Liver (tissue), 9 donors: ENCODE results near the gene THBS3. TPM values are rescaled to one million over a fixed set of nuclear protein-coding genes. Genes with fewer than 3 reads are reported as not detected.

Experiments used
- DNase-seq: peaks from one replicate; pipeline ENCODE4 v3.0.0-alpha.2; 2017; ENCODE audit warnings: low spot score
- H3K27ac ChIP-seq, 2 donors: one replicate each; pipeline ENCODE4 v1.7.0; 2013; ENCODE audit warnings: inconsistent platforms in 2 of 2, low read length in 2 of 2, control low read depth in 1 of 2, low read depth in 1 of 2, mild to moderate bottlenecking in 1 of 2
- H3K27me3 ChIP-seq, 4 donors: one replicate each; pipeline versions ENCODE4 v1.6.1 to v1.7.0; 2013; ENCODE audit warnings: low read length in 3 of 4, inconsistent platforms in 1 of 4, mild to moderate bottlenecking in 1 of 4, moderate library complexity in 1 of 4; ENCODE audit not compliant: control insufficient read depth in 4 of 4, insufficient read depth in 4 of 4
- H3K36me3 ChIP-seq, 4 donors: one replicate each; pipeline versions ENCODE4 v1.6.1 to v1.7.0; 2013; ENCODE audit warnings: low read length in 3 of 4, mild to moderate bottlenecking in 3 of 4, low read depth in 1 of 4, moderate library complexity in 1 of 4; ENCODE audit not compliant: control insufficient read depth in 4 of 4, insufficient read depth in 3 of 4
- H3K4me1 ChIP-seq, 4 donors: one replicate each; pipeline versions ENCODE4 v1.6.1 to v1.7.0; 2013; ENCODE audit warnings: low read length in 3 of 4, mild to moderate bottlenecking in 3 of 4, moderate library complexity in 1 of 4; ENCODE audit not compliant: control insufficient read depth in 4 of 4, insufficient read depth in 4 of 4
- H3K4me3 ChIP-seq, 3 donors: one replicate each; pipeline versions ENCODE4 v1.6.1 to v1.7.0; 2013; ENCODE audit warnings: low read length in 3 of 3, control low read depth in 1 of 3, low read depth in 1 of 3, mild to moderate bottlenecking in 1 of 3
- H3K9ac ChIP-seq, 2 donors: one replicate each; pipeline ENCODE4 v1.7.0; 2013; ENCODE audit warnings: low read length in 2 of 2, mild to moderate bottlenecking in 2 of 2, moderate library complexity in 2 of 2, control low read depth in 1 of 2, low read depth in 1 of 2
- H3K9me3 ChIP-seq, 4 donors: one replicate each; pipeline versions ENCODE4 v1.6.1 to v1.7.0; 2013; ENCODE audit warnings: low read length in 3 of 4; ENCODE audit not compliant: control insufficient read depth in 4 of 4
- CTCF ChIP-seq: fragments of 150-350 bp; IDR thresholded peaks from 2 replicates; pipeline ENCODE4 v1.5.1; 2017; ENCODE audit warnings: improper control_type of control experiment, low read depth, low read length; ENCODE audit not compliant: missing input control
- EGR1 ChIP-seq, 2 donors: IDR thresholded peaks; 2 replicates each; pipeline ENCODE4 v1.6.1; 2016 to 2018; ENCODE audit warnings: antibody characterized with exemption in 2 of 2, low read depth in 2 of 2
- FOXA1 ChIP-seq: IDR thresholded peaks from 2 replicates; pipeline ENCODE4 v1.6.1; 2016; ENCODE audit warnings: antibody characterized with exemption
- FOXA2 ChIP-seq: IDR thresholded peaks from 2 replicates; pipeline ENCODE4 v1.6.1; 2016; ENCODE audit warnings: antibody characterized with exemption
- GABPA ChIP-seq, 2 donors: IDR thresholded peaks in 1 of 2; conservative IDR thresholded peaks in 1 of 2; 2 replicates each; pipeline ENCODE4 v1.6.1; 2016; ENCODE audit warnings: antibody characterized with exemption in 2 of 2, mild to moderate bottlenecking in 1 of 2, moderate library complexity in 1 of 2
- HNF4A ChIP-seq, 2 donors: conservative IDR thresholded peaks; 2 replicates each; pipeline ENCODE4 v1.6.1; 2016; ENCODE audit warnings: antibody characterized with exemption in 2 of 2, mild to moderate bottlenecking in 2 of 2
- HNF4G ChIP-seq: IDR thresholded peaks from 2 replicates; pipeline ENCODE4 v1.6.1; 2016; ENCODE audit warnings: antibody characterized with exemption
- JUND ChIP-seq, 2 donors: IDR thresholded peaks; 2 replicates each; pipeline ENCODE4 v1.6.1; 2016; ENCODE audit warnings: antibody characterized with exemption in 2 of 2
- MAX ChIP-seq: IDR thresholded peaks from 2 replicates; pipeline ENCODE4 v1.6.1; 2016; ENCODE audit warnings: antibody characterized with exemption
- NR2F2 ChIP-seq: IDR thresholded peaks from 2 replicates; pipeline ENCODE4 v1.6.1; 2016; ENCODE audit warnings: antibody characterized with exemption
- RAD21 ChIP-seq, 2 donors: IDR thresholded peaks; 2 replicates each; pipeline ENCODE4 v1.6.1; 2016; ENCODE audit warnings: antibody characterized with exemption in 2 of 2, mild to moderate bottlenecking in 2 of 2
- REST ChIP-seq: IDR thresholded peaks from 2 replicates; pipeline ENCODE4 v1.6.1; 2016; ENCODE audit warnings: antibody characterized with exemption, mild to moderate bottlenecking
- RXRA ChIP-seq, 2 donors: IDR thresholded peaks; 2 replicates each; pipeline ENCODE4 v1.6.1; 2017 to 2018; ENCODE audit warnings: antibody characterized with exemption in 2 of 2, mild to moderate bottlenecking in 1 of 2
- SP1 ChIP-seq: IDR thresholded peaks from 2 replicates; pipeline ENCODE4 v1.6.1; 2018; ENCODE audit warnings: antibody characterized with exemption, mild to moderate bottlenecking
- TAF1 ChIP-seq: conservative IDR thresholded peaks from 2 replicates; pipeline ENCODE4 v1.6.1; 2016; ENCODE audit warnings: antibody characterized with exemption, mild to moderate bottlenecking
- YY1 ChIP-seq: IDR thresholded peaks from 2 replicates; pipeline ENCODE4 v1.6.1; 2016; ENCODE audit warnings: antibody characterized with exemption, mild to moderate bottlenecking
- WGBS: extraction: QIAGEN DNeasy Blood & Tissue Kit; methylation state at CpG from one replicate; pipeline ENCODE4 v1.1.7; 2013; 5-methylcytosine and 5-hydroxymethylcytosine counted together
- polyA plus RNA-seq, 2 donors: library from polyadenylated mRNA; stranded (reverse) in 1 of 2; unstranded in 1 of 2; fragments of 200-250 nt in 1 of 2; fragments of >200 nt in 1 of 2; fragmentation: Nextera tagmentation in 1 of 2; extraction: Ambion mirVana in 1 of 2; gene quantifications; one replicate each; pipeline versions ENCODE4 v1.2.1 to v1.2.3, GENCODE V29; 2013 to 2015
- total RNA-seq, 2 donors: library from RNA; depleted of rRNA; stranded (reverse); fragments of >200 nt; gene quantifications; one replicate each; pipeline ENCODE4 v1.2.3, GENCODE V29; 2014
- TF ChIP-seq, protein P1 (sequence below): IDR thresholded peaks from 2 replicates; pipeline ENCODE4 v1.6.1; 2016; ENCODE audit warnings: antibody characterized with exemption
- TF ChIP-seq, protein P2 (sequence below): IDR thresholded peaks from 2 replicates; pipeline ENCODE4 v1.6.1; 2016; ENCODE audit warnings: antibody characterized with exemption
- donor health status: healthy.
- donor health status: healthy.
- donor health status: healthy.
- donor health status: healthy.
- donor health status: healthy.

Gene THBS3
- total and polyA plus RNA-seq, 4 donors: 3.1 to 6.9 (median 4.2) TPM

DNA sequence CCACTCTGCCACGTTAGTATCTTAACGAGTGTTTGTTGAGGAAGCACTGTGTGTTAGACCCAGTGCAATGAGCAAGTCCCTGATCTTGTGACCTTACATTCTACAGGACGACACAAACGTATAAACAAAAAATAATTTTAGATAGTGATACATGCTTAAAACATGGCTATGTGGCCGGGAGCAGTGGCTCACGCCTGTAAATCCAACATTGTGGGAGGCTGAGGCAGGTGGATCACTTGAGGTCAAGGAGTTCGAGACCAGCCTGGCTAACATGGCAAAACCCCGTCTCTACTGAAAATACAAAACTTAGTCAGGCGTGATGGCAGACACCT lies 20.4 kb upstream of the THBS3 start:
- peaks cover 3 to 14% (median 8%) of the 10 kb centered on the region in 4 donors for H3K4me1 ChIP-seq
- H3K27me3 ChIP-seq: no peaks in the 10 kb centered on the region
- peak overlapping the region; percentile 60 to 81 for H3K27ac ChIP-seq
- peak overlapping the region in 1 of 2 donors; percentile 45 for H3K9ac ChIP-seq
- WGBS: 66% methylated on average over 9 of the region's 9 CpGs
- H3K4me3 ChIP-seq: peak overlapping the region; percentile 42 to 74 (median 62)
- no peak for DNase-seq
- no peak for TF ChIP-seq CTCF
- TF ChIP-seq RXRA (IDR thresholded peaks at IDR 0.05): no peak
- no peak for TF ChIP-seq FOXA2
- TF ChIP-seq NR2F2: no peak
- no peak for TF ChIP-seq MAX
- TF ChIP-seq HNF4G: no peak
- TF ChIP-seq RAD21 (IDR thresholded peaks at IDR 0.05): no peak
- no peak for TF ChIP-seq HNF4A (conservative IDR thresholded peaks at IDR 0.05)
- H3K36me3 ChIP-seq: no peaks in the 10 kb centered on the region
- no peaks in the 10 kb centered on the region for H3K9me3 ChIP-seq

- Histone ChIP-seq H3K4me3 (peak overlapping the region; percentile 57 to 87 (median 79)), H3K9me3 (no peaks in the 10 kb centered on the region), H3K4me1 (peaks cover 3 to 14% (median 8%) of the 10 kb centered on the region in 4 donors), H3K36me3 (no peaks in the 10 kb centered on the region), H3K27ac (peak overlapping the region; percentile 81 to 83), H3K27me3 (no peaks in the 10 kb centered on the region), H3K9ac (peak overlapping the region; percentile 73 to 87)
- peak; percentile 96 for DNase-seq
- TF ChIP-seq, protein P1, sequence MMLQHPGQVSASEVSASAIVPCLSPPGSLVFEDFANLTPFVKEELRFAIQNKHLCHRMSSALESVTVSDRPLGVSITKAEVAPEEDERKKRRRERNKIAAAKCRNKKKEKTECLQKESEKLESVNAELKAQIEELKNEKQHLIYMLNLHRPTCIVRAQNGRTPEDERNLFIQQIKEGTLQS: no peak
- TF ChIP-seq RXRA (IDR thresholded peaks at IDR 0.05) (no peak), TAF1 (no peak), JUND (IDR thresholded peaks at IDR 0.05) (no peak), MAX (peak; percentile 52), HNF4G (no peak), FOXA2 (no peak), EGR1 (IDR thresholded peaks at IDR 0.05; ENCODE audit: low read depth in 2 of 2) (peak in 1 of 2 donors; percentile 83), FOXA1 (no peak), CTCF (peak; percentile 14), GABPA (IDR thresholded peaks at IDR 0.05 in 1 of 2, conservative IDR thresholded peaks at IDR 0.05 in 1 of 2) (no peak), NR2F2 (no peak), RAD21 (IDR thresholded peaks at IDR 0.05) (no peak), YY1 (peak; percentile 77), REST (peak; percentile 57), SP1 (peak; percentile 84), HNF4A (conservative IDR thresholded peaks at IDR 0.05) (peak in 1 of 2 donors; percentile 3)
- TF ChIP-seq, protein P2, sequence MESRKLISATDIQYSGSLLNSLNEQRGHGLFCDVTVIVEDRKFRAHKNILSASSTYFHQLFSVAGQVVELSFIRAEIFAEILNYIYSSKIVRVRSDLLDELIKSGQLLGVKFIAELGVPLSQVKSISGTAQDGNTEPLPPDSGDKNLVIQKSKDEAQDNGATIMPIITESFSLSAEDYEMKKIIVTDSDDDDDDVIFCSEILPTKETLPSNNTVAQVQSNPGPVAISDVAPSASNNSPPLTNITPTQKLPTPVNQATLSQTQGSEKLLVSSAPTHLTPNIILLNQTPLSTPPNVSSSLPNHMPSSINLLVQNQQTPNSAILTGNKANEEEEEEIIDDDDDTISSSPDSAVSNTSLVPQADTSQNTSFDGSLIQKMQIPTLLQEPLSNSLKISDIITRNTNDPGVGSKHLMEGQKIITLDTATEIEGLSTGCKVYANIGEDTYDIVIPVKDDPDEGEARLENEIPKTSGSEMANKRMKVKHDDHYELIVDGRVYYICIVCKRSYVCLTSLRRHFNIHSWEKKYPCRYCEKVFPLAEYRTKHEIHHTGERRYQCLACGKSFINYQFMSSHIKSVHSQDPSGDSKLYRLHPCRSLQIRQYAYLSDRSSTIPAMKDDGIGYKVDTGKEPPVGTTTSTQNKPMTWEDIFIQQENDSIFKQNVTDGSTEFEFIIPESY: no peak
- WGBS: 2% methylated on average over 42 of the region's 42 CpGs
Observed at GRCh38 chr1:155227261-155228095, 19.8 kb upstream of the THBS3 start.
